ENCODE data around the gene ZRANB3. TPM values are rescaled to one million over a fixed set of nuclear protein-coding genes. Genes with fewer than 3 reads are reported as not detected.
"Not testable (repeated sequence)": the region's sequence is repeated elsewhere in the genome, so short reads cannot be mapped to it uniquely, and the experiment has no call there.

Gene ZRANB3
- total and polyA plus RNA-seq, 2 donors from 2014 or later, result 3.6 to 6.4 TPM

DNA sequence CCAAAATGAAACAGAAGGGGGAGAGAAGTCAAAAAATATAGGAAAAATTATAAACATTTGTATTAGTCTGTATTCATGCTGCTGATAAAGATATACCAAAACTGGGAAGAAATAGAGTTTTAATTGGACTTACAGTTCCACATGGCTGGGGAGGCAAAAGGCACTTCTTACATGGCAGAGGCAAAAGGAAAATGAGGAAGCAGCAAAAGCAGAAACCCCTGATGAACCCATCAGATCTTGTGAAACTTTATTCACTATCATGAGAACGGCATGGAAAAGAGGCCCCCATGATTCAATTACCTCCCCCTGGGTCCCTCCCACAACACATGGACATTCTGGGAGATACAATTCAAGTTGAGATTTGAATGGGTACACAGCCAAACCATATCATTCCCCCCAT is 79.1 kb downstream of the ZRANB3 start:
- Histone ChIP-seq H3K9ac (ENCODE audit: low read length in 3 of 3) (no peak overlapping the region), H3K36me3 (ENCODE audit: control insufficient read depth in 2 of 3, insufficient read depth in 3 of 3, low read length in 3 of 3) (no peaks in the 10 kb centered on the region), H3K4me3 (ENCODE audit: low read length in 3 of 3) (no peak overlapping the region), H3K9me3 (ENCODE audit: control insufficient read depth in 2 of 3, insufficient read depth in 1 of 3, low read length in 3 of 3) (peaks cover 0 to 10% (median 0%) of the 10 kb centered on the region in 3 donors), H3K4me1 (ENCODE audit: control insufficient read depth in 2 of 3, insufficient read depth in 2 of 3, low read depth in 1 of 3, low read length in 3 of 3) (no peaks in the 10 kb centered on the region), H3K27ac (ENCODE audit: low read depth in 2 of 2, low read length in 2 of 2) (no peak overlapping the region), H3K27me3 (ENCODE audit: control insufficient read depth, insufficient read depth, low read length) (no peaks in the 10 kb centered on the region)
- FAIRE-seq (no peak), DNase-seq (no peak)
- TF ChIP-seq, protein P1, sequence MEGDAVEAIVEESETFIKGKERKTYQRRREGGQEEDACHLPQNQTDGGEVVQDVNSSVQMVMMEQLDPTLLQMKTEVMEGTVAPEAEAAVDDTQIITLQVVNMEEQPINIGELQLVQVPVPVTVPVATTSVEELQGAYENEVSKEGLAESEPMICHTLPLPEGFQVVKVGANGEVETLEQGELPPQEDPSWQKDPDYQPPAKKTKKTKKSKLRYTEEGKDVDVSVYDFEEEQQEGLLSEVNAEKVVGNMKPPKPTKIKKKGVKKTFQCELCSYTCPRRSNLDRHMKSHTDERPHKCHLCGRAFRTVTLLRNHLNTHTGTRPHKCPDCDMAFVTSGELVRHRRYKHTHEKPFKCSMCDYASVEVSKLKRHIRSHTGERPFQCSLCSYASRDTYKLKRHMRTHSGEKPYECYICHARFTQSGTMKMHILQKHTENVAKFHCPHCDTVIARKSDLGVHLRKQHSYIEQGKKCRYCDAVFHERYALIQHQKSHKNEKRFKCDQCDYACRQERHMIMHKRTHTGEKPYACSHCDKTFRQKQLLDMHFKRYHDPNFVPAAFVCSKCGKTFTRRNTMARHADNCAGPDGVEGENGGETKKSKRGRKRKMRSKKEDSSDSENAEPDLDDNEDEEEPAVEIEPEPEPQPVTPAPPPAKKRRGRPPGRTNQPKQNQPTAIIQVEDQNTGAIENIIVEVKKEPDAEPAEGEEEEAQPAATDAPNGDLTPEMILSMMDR (IDR thresholded peaks at IDR 0.05; ENCODE audit: borderline replicate concordance, extremely low read depth, insufficient read depth), result no peak
- intact Hi-C loops (cut with DNase I), result no loop called here

DNA sequence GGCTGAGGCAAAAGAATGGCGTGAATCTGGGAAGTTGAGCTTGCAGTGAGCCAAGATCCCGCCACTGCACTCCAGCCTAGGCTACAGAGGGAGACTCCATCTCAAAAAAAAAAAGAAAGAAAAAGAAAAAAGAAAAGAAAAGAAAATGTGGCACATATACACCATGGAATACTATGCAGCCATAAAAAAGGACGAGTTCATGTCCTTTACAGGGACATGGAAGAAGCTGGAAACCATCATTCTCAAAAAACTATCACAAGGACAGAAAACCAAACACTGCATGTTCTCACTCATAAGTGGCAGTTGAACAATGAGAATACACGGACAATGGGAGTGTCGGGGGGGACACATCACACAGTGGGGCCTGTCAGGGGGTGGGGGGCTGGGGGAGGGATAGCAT is 88.0 kb downstream of the ZRANB3 start:
- DNase-seq; intact Hi-C loops (cut with DNase I); H3K9me3 ChIP-seq (ENCODE audit: control insufficient read depth in 2 of 3, insufficient read depth in 1 of 3, low read length in 3 of 3); H3K4me3 ChIP-seq (ENCODE audit: low read length in 3 of 3); H3K36me3 ChIP-seq (ENCODE audit: control insufficient read depth in 2 of 3, insufficient read depth in 3 of 3, low read length in 3 of 3); H3K27ac ChIP-seq (ENCODE audit: low read depth in 2 of 2, low read length in 2 of 2); H3K4me1 ChIP-seq (ENCODE audit: control insufficient read depth in 2 of 3, insufficient read depth in 2 of 3, low read depth in 1 of 3, low read length in 3 of 3); H3K9ac ChIP-seq (ENCODE audit: low read length in 3 of 3); FAIRE-seq; H3K27me3 ChIP-seq (ENCODE audit: control insufficient read depth, insufficient read depth, low read length): not testable (repeated sequence)

DNA sequence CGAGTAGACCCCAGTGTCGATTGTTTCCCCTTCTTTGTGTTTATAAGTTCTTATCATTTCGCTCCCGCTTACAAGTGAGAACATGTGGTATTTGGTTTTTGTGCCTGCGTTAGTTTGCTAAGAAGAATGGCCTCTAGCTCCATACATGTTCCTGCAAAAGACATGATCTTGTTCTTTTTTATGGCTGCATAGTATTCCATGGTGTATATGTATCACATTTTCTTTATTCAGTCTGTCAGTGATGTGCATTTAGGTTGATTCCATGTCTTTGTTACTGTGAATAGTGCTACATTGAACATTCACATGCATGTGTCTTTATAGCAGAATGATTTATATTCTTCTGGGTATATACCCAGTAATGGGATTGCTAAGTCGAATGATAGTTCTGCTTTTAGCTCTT is 95.9 kb downstream of the ZRANB3 start:
- H3K27me3 ChIP-seq (ENCODE audit: control insufficient read depth, insufficient read depth, low read length); H3K27ac ChIP-seq (ENCODE audit: low read depth in 2 of 2, low read length in 2 of 2); H3K9me3 ChIP-seq (ENCODE audit: control insufficient read depth in 2 of 3, insufficient read depth in 1 of 3, low read length in 3 of 3); H3K4me1 ChIP-seq (ENCODE audit: control insufficient read depth in 2 of 3, insufficient read depth in 2 of 3, low read depth in 1 of 3, low read length in 3 of 3); H3K4me3 ChIP-seq (ENCODE audit: low read length in 3 of 3); H3K9ac ChIP-seq (ENCODE audit: low read length in 3 of 3); intact Hi-C loops (cut with DNase I); H3K36me3 ChIP-seq (ENCODE audit: control insufficient read depth in 2 of 3, insufficient read depth in 3 of 3, low read length in 3 of 3); FAIRE-seq; DNase-seq: not testable (repeated sequence)

DNA sequence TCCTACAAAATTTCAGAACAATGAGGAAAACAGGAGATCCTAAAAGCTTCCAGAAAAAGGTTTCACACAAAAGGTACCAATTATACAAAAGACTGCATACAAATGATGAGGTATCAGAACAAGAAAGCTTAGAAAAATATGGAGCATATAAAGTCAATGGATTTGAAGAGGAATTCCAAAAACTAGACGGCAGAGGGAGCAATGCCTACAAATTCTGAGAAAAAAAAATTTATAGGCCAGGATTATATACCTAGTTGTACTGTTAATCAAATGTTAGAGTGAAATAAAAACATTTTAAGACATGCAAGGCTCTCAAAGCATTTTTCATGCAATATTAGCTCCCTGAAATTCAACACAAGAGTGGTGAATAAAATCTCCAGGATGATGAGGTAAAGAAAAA is 106.2 kb downstream of the ZRANB3 start:
- H3K4me3 ChIP-seq (ENCODE audit: low read length in 3 of 3), result no peak overlapping the region
- H3K9ac ChIP-seq (ENCODE audit: low read length in 3 of 3), result no peak overlapping the region
- H3K27ac ChIP-seq (ENCODE audit: low read depth in 2 of 2, low read length in 2 of 2), result no peak overlapping the region
- H3K4me1 ChIP-seq (ENCODE audit: control insufficient read depth in 2 of 3, insufficient read depth in 2 of 3, low read depth in 1 of 3, low read length in 3 of 3), result no peaks in the 10 kb centered on the region
- no peaks in the 10 kb centered on the region for H3K36me3 ChIP-seq (ENCODE audit: control insufficient read depth in 2 of 3, insufficient read depth in 3 of 3, low read length in 3 of 3)
- intact Hi-C loops (cut with DNase I), result no loop called here
- H3K27me3 ChIP-seq (ENCODE audit: control insufficient read depth, insufficient read depth, low read length), result no peaks in the 10 kb centered on the region
- DNase-seq, result no peak
- no peak for FAIRE-seq
- H3K9me3 ChIP-seq (ENCODE audit: control insufficient read depth in 2 of 3, insufficient read depth in 1 of 3, low read length in 3 of 3), result peaks cover 0 to 6% (median 0%) of the 10 kb centered on the region in 3 donors
- TF ChIP-seq, protein P1 (IDR thresholded peaks at IDR 0.05; ENCODE audit: borderline replicate concordance, extremely low read depth, insufficient read depth), result no peak

DNA sequence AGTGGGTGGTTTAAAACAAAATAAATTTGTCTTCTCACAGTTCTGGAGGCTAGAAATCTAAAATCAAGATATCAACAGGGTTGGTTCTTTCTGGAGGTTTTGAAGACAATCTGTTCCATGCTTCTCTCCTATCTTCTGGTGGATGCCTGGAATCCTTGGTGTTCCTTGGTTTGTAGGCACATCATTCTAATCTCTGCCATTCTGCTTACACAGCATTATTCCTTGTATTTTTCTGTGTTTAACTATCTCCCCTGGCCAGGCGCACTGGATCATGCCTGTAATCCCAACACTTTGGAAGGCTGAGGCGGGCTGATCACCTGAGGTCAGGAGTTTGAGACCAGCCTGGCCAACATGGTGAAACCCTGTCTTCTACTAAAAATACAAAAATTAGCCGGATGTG is 108.1 kb downstream of the ZRANB3 start:
- Histone ChIP-seq H3K4me1 (ENCODE audit: control insufficient read depth in 2 of 3, insufficient read depth in 2 of 3, low read depth in 1 of 3, low read length in 3 of 3) (no peaks in the 10 kb centered on the region), H3K27ac (ENCODE audit: low read depth in 2 of 2, low read length in 2 of 2) (no peak overlapping the region), H3K9me3 (ENCODE audit: control insufficient read depth in 2 of 3, insufficient read depth in 1 of 3, low read length in 3 of 3) (peaks cover 0 to 6% (median 0%) of the 10 kb centered on the region in 3 donors), H3K4me3 (ENCODE audit: low read length in 3 of 3) (no peak overlapping the region), H3K27me3 (ENCODE audit: control insufficient read depth, insufficient read depth, low read length) (no peaks in the 10 kb centered on the region), H3K36me3 (ENCODE audit: control insufficient read depth in 2 of 3, insufficient read depth in 3 of 3, low read length in 3 of 3) (no peaks in the 10 kb centered on the region), H3K9ac (ENCODE audit: low read length in 3 of 3) (no peak overlapping the region)
- no peak for DNase-seq
- intact Hi-C loops (cut with DNase I), result no loop called here
- FAIRE-seq, result no peak
- TF ChIP-seq, protein P1 (IDR thresholded peaks at IDR 0.05; ENCODE audit: borderline replicate concordance, extremely low read depth, insufficient read depth), result no peak
